ENCODE data around the gene KRTAP2-4. TPM values are rescaled to one million over a fixed set of nuclear protein-coding genes. Genes with fewer than 3 reads are reported as not detected.
"Not testable (repeated sequence)": the region's sequence is repeated elsewhere in the genome, so short reads cannot be mapped to it uniquely, and the experiment has no call there.

The KRTAP2-4 gene
- total RNA-seq, 1 donor from 2014 or later: not detected

DNA sequence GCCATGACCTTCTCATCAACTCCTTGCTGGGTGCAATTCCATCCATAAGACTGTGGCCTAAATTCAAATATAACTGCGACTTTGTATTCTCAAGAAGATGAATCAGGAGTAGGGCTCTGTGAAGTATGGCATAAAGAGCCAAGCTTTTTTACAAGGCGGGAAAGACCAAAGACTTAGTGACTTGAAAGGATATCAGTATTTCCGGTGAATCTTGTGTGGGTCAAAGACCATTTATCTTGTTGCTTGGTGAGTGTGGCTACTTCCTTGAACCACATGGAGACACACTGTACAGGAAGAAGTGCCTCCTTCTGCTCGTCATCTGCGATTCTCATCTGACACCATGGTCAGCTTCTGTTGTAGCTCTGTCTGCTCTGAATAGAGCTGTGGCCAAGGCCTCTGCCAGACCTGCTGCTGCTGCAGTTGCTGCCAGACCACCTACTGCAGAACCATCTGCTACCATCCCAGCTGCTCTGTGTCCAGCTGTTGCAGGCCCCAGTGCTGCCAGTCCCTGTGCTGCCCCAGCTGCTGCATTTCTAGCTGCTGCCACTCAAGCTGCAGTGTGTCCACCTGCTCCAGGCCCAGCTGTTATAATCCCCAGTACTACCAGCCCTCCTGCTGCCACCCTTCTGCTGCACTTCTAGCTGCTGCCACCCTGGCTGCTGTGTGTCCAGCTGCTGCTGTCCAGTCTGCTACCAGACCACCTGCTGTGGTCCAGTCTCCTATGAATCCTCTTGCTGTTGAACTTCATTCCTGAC is 6.1 kb upstream of the KRTAP2-4 start:
- intact Hi-C loops (cut with micrococcal nuclease): no loop called here

DNA sequence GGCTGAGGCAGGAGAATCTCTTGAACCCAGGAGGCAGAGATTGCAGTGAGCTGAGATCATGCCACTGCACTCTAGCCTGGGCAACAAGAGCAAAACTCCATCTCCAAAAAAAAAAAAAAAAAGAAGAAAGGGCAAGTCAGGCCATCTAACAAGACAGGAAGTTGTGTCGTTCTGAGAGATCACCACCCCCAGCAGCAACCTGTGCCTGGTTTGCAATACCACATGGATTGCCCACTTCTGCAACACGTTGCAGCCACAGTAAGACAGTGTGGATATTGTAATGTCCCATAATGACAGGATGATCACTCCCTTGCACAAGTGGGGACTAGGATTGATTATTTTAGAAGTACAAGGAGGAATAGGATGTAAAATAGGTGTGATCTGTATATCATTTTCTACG is 3.4 kb upstream of the KRTAP2-4 start:
- intact Hi-C loops (cut with micrococcal nuclease): no loop called here

DNA sequence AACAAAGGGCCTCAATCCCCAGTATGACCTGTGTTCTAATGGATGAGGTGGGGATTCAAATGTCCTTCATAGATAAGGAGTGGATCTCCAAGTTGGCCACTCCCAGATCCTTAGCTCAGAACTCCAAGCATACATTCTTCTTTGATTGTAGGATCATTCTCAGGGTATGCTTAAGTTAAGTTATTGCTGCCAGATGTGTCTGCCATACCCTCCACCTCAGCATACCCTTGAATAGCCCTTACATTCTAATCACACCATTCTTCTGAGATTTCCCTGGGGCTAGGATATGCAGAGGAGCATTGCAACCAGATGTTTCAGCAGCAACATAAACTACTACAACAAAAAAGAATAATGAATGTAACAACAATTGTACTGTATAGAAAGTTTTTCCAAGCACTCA is 1.6 kb upstream of the KRTAP2-4 start:
- intact Hi-C loops (cut with micrococcal nuclease): no loop called here

DNA sequence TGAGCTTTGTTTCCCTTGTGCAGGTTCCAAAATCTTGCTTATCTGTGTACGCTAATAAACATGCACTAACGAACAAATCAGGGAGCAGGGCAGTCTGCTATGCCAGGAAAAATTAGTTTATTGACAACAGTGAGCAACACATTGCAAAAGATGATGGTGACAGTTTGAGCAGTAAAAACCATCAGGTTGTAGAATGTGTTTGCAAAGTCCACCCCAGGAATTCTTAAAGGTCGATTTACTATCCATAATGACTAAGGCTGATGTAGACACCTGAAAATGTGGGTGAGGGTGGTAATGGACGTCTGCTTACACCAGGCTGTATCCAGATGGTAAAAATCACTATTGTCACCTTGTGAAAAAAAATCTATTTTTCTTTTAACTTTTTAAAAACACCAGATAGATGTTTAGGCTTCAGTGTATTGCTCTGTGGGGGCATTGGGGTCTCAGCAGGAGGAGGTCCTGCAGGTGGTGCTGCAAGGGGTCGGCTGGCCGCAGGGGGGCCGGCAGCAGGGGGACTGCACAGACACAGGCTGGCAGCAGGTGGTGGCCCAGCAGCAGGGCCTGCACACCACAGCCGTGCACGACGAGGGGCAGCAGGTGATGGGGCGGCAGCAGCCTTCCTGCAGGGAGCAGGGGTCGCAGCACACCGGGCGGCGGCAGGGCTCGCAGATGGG is 526 bp downstream of the KRTAP2-4 start:
- intact Hi-C loops (cut with micrococcal nuclease): not testable (repeated sequence)

- intact Hi-C loops (cut with micrococcal nuclease): no loop called here
Measured at GRCh38 chr17:41064301-41064700, 1.4 kb downstream of the KRTAP2-4 start.

DNA sequence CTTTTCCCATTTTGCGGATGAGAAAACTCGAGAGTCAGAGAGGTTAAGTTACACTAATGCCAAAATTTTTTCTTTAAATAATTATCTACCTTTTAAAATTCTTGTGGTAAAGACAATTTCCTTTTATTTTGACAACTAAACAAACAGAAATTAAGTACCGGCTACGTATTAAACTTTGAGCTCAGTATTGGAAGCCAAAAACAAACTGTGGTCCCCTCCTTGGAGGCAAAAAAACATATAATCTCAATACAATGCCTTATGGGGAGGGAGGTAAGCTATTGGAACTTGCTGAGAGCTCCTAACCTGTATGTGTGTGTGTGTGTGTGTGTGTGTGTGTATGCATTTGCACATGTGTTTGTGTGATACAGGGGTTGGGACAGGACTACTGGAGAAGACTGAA is 2.2 kb downstream of the KRTAP2-4 start:
- intact Hi-C loops (cut with micrococcal nuclease): no loop called here

DNA sequence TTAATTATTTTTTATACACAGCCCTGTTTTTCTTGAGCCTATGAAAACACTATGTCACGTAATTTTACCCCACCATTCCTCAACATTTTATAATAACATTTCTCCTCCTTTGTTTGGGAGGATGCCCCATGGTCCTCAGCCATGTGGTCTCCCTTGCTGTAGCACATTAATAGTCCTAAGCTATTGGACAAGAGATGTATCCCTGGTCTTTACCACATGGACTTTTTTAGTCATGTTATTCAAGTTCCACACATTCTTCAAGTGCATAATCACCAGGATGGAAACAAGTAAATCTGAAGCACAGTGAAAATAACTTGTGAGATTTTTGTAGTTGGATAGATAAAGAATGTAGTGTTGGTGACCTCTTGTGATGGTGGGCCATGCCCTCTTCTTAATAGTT is 3.7 kb downstream of the KRTAP2-4 start:
- intact Hi-C loops (cut with micrococcal nuclease): no loop called here

DNA sequence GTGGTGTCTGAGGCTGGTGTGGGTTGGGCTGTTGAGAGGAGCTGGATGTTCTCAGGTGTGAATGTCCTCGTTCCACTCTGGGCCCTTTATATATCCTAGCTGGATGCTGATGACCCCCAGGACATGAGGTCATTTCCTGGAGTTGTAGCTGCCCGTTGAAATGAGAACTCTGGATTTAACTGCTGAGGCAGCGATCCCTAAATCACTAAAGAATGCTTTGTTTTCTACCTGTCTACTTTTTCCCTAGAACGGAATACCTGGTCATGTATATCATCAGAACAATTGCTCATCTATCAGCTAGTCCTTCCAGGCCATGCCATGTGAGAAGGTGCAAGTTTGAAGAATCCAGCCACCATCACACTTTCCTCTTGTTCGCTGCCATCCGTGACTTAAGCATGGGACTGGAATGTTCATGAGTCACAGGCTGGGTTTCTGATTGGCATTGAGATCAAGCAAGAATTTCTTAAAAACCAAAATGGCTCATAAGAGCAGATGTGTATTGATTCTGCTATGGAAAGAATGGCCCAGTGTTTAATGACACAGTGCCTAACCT is 5.6 kb downstream of the KRTAP2-4 start, which contains the start of gene KRTAP2-3:
TSS of gene KRTAP2-3 (minus strand) at position 63 of the 553 bp plus-strand sequence. CDS start 64 bp downstream, outside the sequence.
- intact Hi-C loops (cut with micrococcal nuclease): no loop called here

GRCh38 chr17:41059276-41060051 is 6.2 kb downstream of the KRTAP2-4 start:
- intact Hi-C loops (cut with micrococcal nuclease): not testable (repeated sequence)

DNA sequence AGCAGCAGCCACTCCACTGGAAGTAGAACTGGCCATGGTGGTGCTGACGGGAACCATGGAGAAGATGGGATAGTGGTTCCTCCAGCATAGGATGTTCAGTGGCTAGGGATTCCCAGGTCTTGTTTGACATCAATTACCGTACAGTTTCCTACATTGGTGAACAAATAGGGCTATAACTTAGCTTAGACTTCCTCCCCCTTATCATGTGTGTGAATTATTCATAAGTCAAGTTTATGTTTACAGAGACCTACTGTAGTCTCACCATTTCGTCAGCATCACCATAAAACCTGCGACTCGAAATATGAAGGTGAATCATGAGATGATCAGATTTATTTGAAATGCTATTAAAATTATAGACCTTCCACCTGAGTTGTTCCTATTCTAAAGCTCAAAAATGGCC is 6.9 kb downstream of the KRTAP2-4 start:
- intact Hi-C loops (cut with micrococcal nuclease): no loop called here

GRCh38 chr17:41057547-41057946 is 8.1 kb downstream of the KRTAP2-4 start:
- intact Hi-C loops (cut with micrococcal nuclease): no loop called here

DNA sequence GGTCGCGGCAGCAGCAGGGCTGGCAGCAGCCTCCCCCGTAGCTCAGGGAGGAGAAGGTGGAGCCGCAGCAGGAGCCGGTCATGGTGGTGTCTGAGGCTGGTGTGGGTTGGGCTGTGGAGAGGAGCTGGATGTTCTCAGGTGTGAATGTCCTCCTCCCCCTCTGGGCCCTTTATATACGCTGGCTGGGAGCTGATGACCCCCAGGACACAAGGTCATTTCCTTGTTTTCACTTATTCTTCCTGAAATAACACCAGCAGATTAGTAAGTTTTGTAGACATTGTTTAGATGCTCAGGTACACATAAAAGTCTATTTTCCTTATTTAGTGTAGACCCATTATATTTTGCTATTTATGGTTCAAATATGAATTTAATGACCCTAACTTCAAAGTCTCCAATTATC is 10.5 kb downstream of the KRTAP2-4 start, which contains the start of gene KRTAP2-2:
TSS of gene KRTAP2-2 (minus strand) at position 101 of the 400 bp plus-strand sequence. CDS start at position 82, 19 bp downstream.
- intact Hi-C loops (cut with micrococcal nuclease): not testable (repeated sequence)

DNA sequence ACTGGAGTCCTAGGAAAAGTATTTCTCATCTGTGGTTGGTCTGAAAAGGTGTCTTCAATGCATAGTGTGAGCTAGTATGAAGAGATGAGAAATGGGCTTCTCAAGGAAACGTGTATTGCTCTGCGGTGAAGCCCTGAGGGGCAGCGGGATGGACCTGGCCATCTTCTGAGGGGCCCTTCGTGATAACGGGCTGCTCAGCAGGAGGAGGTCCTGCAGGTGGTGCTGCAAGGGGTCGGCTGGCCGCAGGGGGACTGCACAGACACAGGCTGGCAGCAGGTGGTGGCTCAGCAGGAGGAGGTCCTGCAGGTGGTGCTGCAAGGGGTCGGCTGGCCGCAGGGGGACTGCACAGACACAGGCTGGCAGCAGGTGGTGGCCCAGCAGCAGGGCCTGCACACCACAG is 11.1 kb downstream of the KRTAP2-4 start:
- intact Hi-C loops (cut with micrococcal nuclease): not testable (repeated sequence)

DNA sequence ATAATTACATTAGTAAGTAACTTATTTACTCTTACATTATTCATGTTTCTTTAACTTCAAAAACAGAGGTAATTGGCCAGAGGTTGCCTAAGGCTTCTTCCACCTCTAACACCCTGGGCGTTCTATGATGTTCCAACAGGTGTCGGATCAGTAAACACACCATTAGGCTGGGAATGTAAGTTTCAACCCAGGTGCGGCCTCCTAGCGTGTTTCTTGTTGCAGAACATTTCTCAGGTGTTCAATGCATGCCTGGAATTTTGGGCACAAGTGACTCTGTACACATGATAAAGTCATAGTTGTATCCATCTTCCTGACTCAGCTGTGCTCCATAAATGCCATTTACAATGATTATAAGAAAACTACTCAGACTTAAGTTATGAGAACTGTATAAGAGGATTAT is 11.7 kb downstream of the KRTAP2-4 start:
- intact Hi-C loops (cut with micrococcal nuclease): no loop called here

GRCh38 chr17:41052566-41052965 is 13.1 kb downstream of the KRTAP2-4 start:
- intact Hi-C loops (cut with micrococcal nuclease): no loop called here

GRCh38 chr17:41049110-41049509 is 16.6 kb downstream of the KRTAP2-4 start:
- intact Hi-C loops (cut with micrococcal nuclease): no loop called here

DNA sequence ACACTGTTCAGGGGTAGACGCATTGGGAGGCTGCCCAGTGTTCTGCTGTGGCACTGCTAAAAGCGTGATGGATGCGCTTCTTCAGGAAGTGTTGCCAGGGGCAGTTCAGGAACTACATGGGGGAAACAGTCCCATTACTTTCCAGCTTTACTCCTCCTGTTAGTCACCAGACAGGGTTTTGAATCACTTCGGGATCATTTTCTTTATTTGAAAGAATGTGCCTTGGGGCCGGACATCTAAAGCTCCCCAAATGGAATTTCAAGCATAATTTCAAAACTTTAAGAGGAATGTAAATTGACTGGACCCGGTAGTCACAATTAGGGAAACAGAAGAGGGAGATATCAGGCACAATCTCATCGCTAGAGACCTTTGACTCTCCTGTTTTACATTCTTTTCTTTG is 17.2 kb downstream of the KRTAP2-4 start:
- intact Hi-C loops (cut with micrococcal nuclease): no loop called here

DNA sequence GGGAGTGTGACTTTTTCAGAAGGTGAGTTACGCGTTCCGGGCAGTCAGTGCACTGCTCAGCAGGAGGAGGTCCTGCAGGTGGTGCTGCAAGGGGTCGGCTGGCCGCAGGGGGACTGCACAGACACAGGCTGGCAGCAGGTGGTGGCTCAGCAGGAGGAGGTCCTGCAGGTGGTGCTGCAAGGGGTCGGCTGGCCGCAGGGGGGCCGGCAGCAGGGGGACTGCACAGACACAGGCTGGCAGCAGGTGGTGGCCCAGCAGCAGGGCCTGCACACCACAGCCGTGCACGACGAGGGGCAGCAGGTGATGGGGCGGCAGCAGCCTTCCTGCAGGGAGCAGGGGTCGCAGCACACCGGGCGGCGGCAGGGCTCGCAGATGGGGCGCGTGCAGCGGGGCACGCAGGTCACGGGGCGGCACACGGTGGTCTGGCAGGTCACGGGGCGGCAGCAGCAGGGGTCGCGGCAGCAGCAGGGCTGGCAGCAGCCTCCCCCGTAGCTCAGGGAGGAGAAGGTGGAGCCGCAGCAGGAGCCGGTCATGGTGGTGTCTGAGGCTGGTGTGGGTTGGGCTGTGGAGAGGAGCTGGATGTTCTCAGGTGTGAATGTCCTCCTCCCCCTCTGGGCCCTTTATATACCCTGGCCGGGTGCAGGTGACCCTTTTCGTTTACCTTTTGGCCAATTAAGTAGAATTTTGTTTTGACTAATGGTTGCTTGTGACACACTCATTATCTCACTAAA is 18.8 kb downstream of the KRTAP2-4 start, which contains the start of gene KRTAP2-1:
TSS of gene KRTAP2-1 (minus strand) at position 582 of the 731 bp plus-strand sequence. CDS start at position 533, 49 bp downstream.
- intact Hi-C loops (cut with micrococcal nuclease): not testable (repeated sequence)

- intact Hi-C loops (cut with micrococcal nuclease): no loop called here
Measured at GRCh38 chr17:41042953-41043352, 22.7 kb downstream of the KRTAP2-4 start.

DNA sequence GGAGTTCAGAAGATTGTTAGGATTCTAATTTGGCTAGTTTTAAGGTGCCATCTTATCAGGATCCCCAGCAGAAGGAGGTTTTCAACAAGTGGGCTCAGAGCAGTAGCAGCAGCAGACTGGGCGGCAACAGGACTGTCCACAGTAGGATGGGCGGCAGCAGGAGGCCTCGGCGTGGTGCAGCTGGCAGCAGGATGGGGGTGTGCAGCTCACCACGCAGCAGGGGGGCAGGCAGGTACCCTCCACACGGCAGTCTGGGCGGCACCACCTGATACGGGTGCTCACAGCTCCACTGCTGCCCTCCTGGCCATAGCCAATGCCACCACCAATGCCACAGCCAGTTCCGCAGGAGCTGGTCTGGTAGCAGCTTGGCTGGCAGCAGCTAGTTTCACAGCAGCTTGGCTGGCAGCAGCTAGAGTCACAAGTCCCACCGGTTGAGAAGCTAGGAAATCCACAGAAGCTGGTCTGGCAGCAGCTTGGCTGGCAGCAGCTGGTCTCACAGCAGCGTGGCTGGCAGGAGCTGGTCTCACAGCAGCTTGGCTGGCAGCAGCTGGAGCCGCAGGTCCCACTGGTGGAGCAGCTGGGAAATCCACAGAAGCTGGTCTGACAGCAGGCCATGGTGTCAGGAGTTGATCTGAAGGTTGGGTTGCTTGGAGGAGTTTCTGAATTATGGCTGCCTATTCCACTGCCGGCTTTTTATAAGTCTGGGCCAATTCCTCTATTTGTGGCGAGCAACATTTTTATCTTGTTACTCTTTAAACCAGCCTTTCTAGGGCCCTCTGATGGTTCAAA is 24.7 kb downstream of the KRTAP2-4 start, which contains the start of gene KRTAP1-1:
TSS of gene KRTAP1-1 (minus strand) at position 668 of the 789 bp plus-strand sequence. CDS start at position 615, 53 bp downstream.
- intact Hi-C loops (cut with micrococcal nuclease): not testable (repeated sequence)
